VCaP (cell line): ENCODE measurements around the gene PARD3B.

Experiments used
- H3K27ac ChIP-seq: fragments of 450-650 bp; 2 replicates; pipeline ENCODE4 v1.5.1; 2017
- TF ChIP-seq, protein P1 (sequence below): fragments of 450-650 bp; conservative IDR thresholded peaks from 2 replicates; pipeline ENCODE4 v1.5.1; 2017; ENCODE audit warnings: mild to moderate bottlenecking, moderate library complexity

The PARD3B gene

GRCh38 chr2:205130111-205130829 lies 585.0 kb downstream of the PARD3B start:
- peak overlapping the region; percentile 57 for H3K27ac ChIP-seq
- TF ChIP-seq, protein P1, sequence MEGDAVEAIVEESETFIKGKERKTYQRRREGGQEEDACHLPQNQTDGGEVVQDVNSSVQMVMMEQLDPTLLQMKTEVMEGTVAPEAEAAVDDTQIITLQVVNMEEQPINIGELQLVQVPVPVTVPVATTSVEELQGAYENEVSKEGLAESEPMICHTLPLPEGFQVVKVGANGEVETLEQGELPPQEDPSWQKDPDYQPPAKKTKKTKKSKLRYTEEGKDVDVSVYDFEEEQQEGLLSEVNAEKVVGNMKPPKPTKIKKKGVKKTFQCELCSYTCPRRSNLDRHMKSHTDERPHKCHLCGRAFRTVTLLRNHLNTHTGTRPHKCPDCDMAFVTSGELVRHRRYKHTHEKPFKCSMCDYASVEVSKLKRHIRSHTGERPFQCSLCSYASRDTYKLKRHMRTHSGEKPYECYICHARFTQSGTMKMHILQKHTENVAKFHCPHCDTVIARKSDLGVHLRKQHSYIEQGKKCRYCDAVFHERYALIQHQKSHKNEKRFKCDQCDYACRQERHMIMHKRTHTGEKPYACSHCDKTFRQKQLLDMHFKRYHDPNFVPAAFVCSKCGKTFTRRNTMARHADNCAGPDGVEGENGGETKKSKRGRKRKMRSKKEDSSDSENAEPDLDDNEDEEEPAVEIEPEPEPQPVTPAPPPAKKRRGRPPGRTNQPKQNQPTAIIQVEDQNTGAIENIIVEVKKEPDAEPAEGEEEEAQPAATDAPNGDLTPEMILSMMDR: no peak

- no peak overlapping the region for H3K27ac ChIP-seq
- TF ChIP-seq, protein P1: no peak
These were observed 588.3 kb downstream of the PARD3B start for GRCh38 chr2:205133544-205133943.

GRCh38 chr2:205138735-205139134 lies 593.5 kb downstream of the PARD3B start:
- TF ChIP-seq, protein P1: no peak
- no peak overlapping the region for H3K27ac ChIP-seq

DNA sequence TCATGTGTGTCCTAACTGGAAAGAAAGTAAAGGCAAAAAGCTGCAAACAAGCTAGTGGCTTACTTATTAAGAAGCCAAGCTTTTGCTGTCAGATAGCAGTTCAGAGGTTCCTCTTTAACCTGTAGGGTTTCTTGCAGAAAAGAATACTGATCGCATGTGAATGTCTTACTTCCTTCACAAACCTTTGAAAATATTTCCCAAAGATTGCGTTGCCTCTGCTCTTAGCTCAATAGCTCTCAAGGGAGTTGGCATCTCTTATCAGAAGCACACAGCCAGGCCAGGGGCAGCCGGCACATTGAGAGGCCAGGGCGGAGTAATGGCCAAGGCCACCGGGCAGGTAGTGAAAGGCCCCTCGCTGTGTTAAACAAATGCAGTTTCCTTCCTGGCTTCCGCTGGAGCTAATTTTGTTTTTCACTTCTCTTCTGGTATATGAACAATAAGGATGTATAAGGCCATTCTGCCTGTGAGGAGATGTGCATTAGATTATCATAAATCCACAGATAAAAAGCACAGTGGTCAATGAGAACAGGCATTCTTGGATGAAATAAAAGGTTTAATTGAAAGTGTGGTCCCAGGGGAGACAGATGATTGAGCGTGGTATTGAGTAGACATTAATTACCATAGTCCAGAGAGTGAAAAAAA lies 594.7 kb downstream of the PARD3B start:
- TF ChIP-seq, protein P1: no peak

GRCh38 chr2:205141381-205141780 lies 596.1 kb downstream of the PARD3B start:
- no peak overlapping the region for H3K27ac ChIP-seq
- TF ChIP-seq, protein P1: no peak

More for the DNA sequence above, 594.7 kb downstream of the PARD3B start:
- H3K27ac ChIP-seq: no peak overlapping the region

DNA sequence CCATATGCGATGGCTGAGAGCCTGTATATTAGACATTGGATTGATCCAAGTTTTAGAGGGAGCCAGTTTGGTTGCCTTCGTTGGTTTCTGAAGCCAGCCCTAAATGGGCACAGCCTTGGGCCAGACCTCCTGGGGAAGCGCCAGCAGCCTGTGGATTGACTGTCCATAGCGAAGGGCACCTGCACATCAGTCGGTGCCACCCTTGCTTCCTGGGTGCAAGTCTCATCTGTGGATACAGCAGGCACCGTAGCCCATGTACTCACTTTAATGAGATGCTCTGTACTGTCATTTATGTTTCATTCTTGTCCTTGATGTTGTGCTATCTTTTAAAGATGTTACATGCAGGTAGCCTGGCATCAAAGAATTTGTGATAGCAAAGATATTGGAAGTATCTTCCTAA lies 600.6 kb downstream of the PARD3B start:
- TF ChIP-seq, protein P1: no peak
- H3K27ac ChIP-seq: no peak overlapping the region

- TF ChIP-seq, protein P1: no peak
- no peak overlapping the region for H3K27ac ChIP-seq
These were observed 603.5 kb downstream of the PARD3B start for GRCh38 chr2:205148755-205149154.
